ENCODE data around the gene KIAA1328.

DNA sequence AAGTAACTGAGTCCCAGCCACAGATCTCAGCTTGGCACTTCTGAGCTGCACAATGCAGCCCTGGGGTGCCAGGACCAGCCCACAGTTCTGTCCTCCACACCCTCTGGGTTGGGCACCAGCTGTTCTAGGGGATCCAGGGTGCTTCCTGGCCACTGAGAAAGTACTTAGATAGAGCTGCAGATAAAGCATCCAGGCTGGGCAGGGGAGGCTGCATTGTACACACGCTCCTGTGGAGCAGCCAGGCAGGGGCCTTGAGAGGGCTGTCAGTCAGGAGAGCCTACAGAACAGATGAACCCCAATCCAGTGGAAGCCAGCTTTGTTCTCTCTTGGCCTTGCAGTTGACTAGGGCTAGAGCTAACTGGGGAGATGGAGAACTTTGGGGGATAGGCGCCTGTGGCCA, 104.6 kb downstream of the KIAA1328 start:
- TF ChIP-seq CTCF (IDR thresholded peaks at IDR 0.05) (no peak), POLR2A (IDR thresholded peaks at IDR 0.05) (no peak), POLR2AphosphoS5 (IDR thresholded peaks at IDR 0.05; ENCODE audit: insufficient read depth in 1 of 2, low read depth in 1 of 2) (no peak)

All from vagina (tissue), 2 donors.